ENCODE data around the gene SMARCB1. TPM values are rescaled to one million over a fixed set of nuclear protein-coding genes. Genes with fewer than 3 reads are reported as not detected.

SMARCB1 gene
- total RNA-seq, 1 experiment from 2014 or later: 115 TPM

- peaks cover 8% of the 10 kb centered on the region for H3K36me3 Mint-ChIP-seq (ENCODE audit: insufficient read depth, unreplicated experiment)
- POLR2A ChIA-PET: no interaction called here
- BruUV-seq (replicated peaks): no TSS peak
- CTCF ChIA-PET: interaction anchor here (2.3 kb wide), 1 partner anchor 10 kb away, joined by 11 read pairs; the partner anchor contains the start of gene MIF
- H3K4me3 Mint-ChIP-seq (ENCODE audit: unreplicated experiment): no peak overlapping the region
- no peaks in the 10 kb centered on the region for H3K27me3 Mint-ChIP-seq (ENCODE audit: insufficient read depth, unreplicated experiment)
- H3K27ac Mint-ChIP-seq (ENCODE audit: low read depth, unreplicated experiment): no peak overlapping the region
- intact Hi-C loops (cut with micrococcal nuclease): no loop called here
- no peaks in the 10 kb centered on the region for H3K9me3 Mint-ChIP-seq (ENCODE audit: unreplicated experiment)
- TF ChIP-seq CTCF (IDR thresholded peaks at IDR 0.05; ENCODE audit: unreplicated experiment): no peak
- DNase-seq (ENCODE audit: unreplicated experiment): no peak
- H3K4me1 Mint-ChIP-seq (ENCODE audit: insufficient read depth, unreplicated experiment): peaks cover 5% of the 10 kb centered on the region
Measured at GRCh38 chr22:23883658-23884057, 96.9 kb downstream of the SMARCB1 start.

- Mint-ChIP-seq H3K4me1 (ENCODE audit: insufficient read depth, unreplicated experiment) (peaks cover 5% of the 10 kb centered on the region), H3K36me3 (ENCODE audit: insufficient read depth, unreplicated experiment) (peaks cover 7% of the 10 kb centered on the region), H3K4me3 (ENCODE audit: unreplicated experiment) (no peak overlapping the region), H3K27ac (ENCODE audit: low read depth, unreplicated experiment) (no peak overlapping the region), H3K27me3 (ENCODE audit: insufficient read depth, unreplicated experiment) (no peaks in the 10 kb centered on the region), H3K9me3 (ENCODE audit: unreplicated experiment) (no peaks in the 10 kb centered on the region)
- intact Hi-C loops (cut with micrococcal nuclease): no loop called here
- DNase-seq (ENCODE audit: unreplicated experiment): no peak
- BruUV-seq (replicated peaks): no TSS peak
- CTCF ChIA-PET: interaction anchor here (2.3 kb wide), 1 partner anchor 10 kb away, joined by 11 read pairs; the partner anchor contains the start of gene MIF
- TF ChIP-seq CTCF (IDR thresholded peaks at IDR 0.05; ENCODE audit: unreplicated experiment): no peak
- POLR2A ChIA-PET: no interaction called here
Measured at GRCh38 chr22:23884140-23884539, 97.4 kb downstream of the SMARCB1 start.

Other genes starting within 250 kb of the SMARCB1 start
- gene IGLL1, start 206.7 kb upstream of the SMARCB1 start, total RNA-seq (2022): not detected in 2 replicates
- not detected in 2 replicates for gene DRICH1, start 154.6 kb upstream of the SMARCB1 start, total RNA-seq (2022)
- gene RGL4, start 96.0 kb upstream of the SMARCB1 start, total RNA-seq (2022): not detected in 2 replicates
- gene ZNF70, start 35.9 kb upstream of the SMARCB1 start, total RNA-seq (2022): 3.3 and 4.5 TPM in 2 replicates
- not detected in 2 replicates for gene VPREB3, start 32.5 kb upstream of the SMARCB1 start, total RNA-seq (2022)
- not detected in 2 replicates for gene C22orf15, start 24.0 kb upstream of the SMARCB1 start, total RNA-seq (2022)
- gene CHCHD10, start 19.0 kb upstream of the SMARCB1 start, total RNA-seq (2022): 86.0 and 90.1 TPM in 2 replicates
- gene MMP11, start 14.1 kb upstream of the SMARCB1 start, total RNA-seq (2022): 0.44 TPM in 1 of 2 replicates, not detected in the other
- gene DERL3, start 52.0 kb downstream of the SMARCB1 start, total RNA-seq (2022): not detected in 2 replicates
- 9.6 and 11.3 TPM in 2 replicates for gene SLC2A11, start 70.9 kb downstream of the SMARCB1 start, total RNA-seq (2022)
- gene MIF, start 107.4 kb downstream of the SMARCB1 start, total RNA-seq (2022): 1,031 and 1,126 TPM in 2 replicates
- 15.6 and 22.7 TPM in 2 replicates for gene GSTT2B, start 174.2 kb downstream of the SMARCB1 start, total RNA-seq (2022)
- gene DDTL, start 179.9 kb downstream of the SMARCB1 start, total RNA-seq (2022): 2.1 and 2.5 TPM in 2 replicates
- gene DDT, start 187.5 kb downstream of the SMARCB1 start, total RNA-seq (2022): 127 and 155 TPM in 2 replicates
- gene GSTT2, start 193.2 kb downstream of the SMARCB1 start, total RNA-seq (2022): not detected in 2 replicates
- not detected in 2 replicates for gene GSTT4, start 218.5 kb downstream of the SMARCB1 start, total RNA-seq (2022)
- 47.4 and 47.5 TPM in 2 replicates for gene CABIN1, start 224.3 kb downstream of the SMARCB1 start, total RNA-seq (2022)

Data from MCF 10A (cell line).